IMR-90 (cell line): ENCODE data around the gene MS4A6E.

Experiments used
- BHLHE40 ChIP-seq: fragments of 150-350 bp; IDR thresholded peaks from 2 replicates; pipeline ENCODE4 v1.6.1; 2016; ENCODE audit warnings: mild to moderate bottlenecking, low read depth, low read length
- CEBPB ChIP-seq: IDR thresholded peaks from 2 replicates; pipeline ENCODE4 v1.6.1; 2012; ENCODE audit warnings: low read depth, low read length, improper control_type of control experiment
- CHD1 ChIP-seq: IDR thresholded peaks from 2 replicates; pipeline ENCODE4 v1.6.1; 2012; ENCODE audit warnings: low read depth, low read length, improper control_type of control experiment
- FOS ChIP-seq: fragments of 150-350 bp; IDR thresholded peaks from 2 replicates; pipeline ENCODE4 v1.6.1; 2016; ENCODE audit warnings: low read depth, low read length
- MAFK ChIP-seq: IDR thresholded peaks from 2 replicates; pipeline ENCODE4 v1.6.1; 2012; ENCODE audit warnings: low read depth, low read length, improper control_type of control experiment
- MAZ ChIP-seq: IDR thresholded peaks from 2 replicates; pipeline ENCODE4 v1.6.1; 2012; ENCODE audit warnings: low read depth, mild to moderate bottlenecking, low read length, improper control_type of control experiment, moderate library complexity, borderline replicate concordance
- MXI1 ChIP-seq: IDR thresholded peaks from 2 replicates; pipeline ENCODE4 v1.6.1; 2012; ENCODE audit warnings: low read depth, mild to moderate bottlenecking, low read length, moderate library complexity, borderline replicate concordance
- POLR2A ChIP-seq: IDR thresholded peaks from 2 replicates; pipeline ENCODE4 v1.6.1; 2012; ENCODE audit warnings: mild to moderate bottlenecking, low read depth, low read length
- RAD21 ChIP-seq: IDR thresholded peaks from 2 replicates; pipeline ENCODE4 v1.6.1; 2012; ENCODE audit warnings: low read length, improper control_type of control experiment
- SMC3 ChIP-seq: fragments of 150-350 bp; IDR thresholded peaks from 2 replicates; pipeline ENCODE4 v1.6.1; 2016; ENCODE audit warnings: low read depth, mild to moderate bottlenecking, antibody characterized with exemption, low read length, moderate library complexity
- TF ChIP-seq, protein P1 (sequence below): conservative IDR thresholded peaks from 2 replicates; pipeline ENCODE4 v1.5.1; 2012; ENCODE audit warnings: mild to moderate bottlenecking, low read depth, low read length, improper control_type of control experiment
- TF ChIP-seq, protein P2 (sequence below): fragments of 150-350 bp; IDR thresholded peaks from 2 replicates; pipeline ENCODE4 v1.6.1; 2017; ENCODE audit warnings: mild to moderate bottlenecking, antibody characterized with exemption, low read length, low read depth

DNA sequence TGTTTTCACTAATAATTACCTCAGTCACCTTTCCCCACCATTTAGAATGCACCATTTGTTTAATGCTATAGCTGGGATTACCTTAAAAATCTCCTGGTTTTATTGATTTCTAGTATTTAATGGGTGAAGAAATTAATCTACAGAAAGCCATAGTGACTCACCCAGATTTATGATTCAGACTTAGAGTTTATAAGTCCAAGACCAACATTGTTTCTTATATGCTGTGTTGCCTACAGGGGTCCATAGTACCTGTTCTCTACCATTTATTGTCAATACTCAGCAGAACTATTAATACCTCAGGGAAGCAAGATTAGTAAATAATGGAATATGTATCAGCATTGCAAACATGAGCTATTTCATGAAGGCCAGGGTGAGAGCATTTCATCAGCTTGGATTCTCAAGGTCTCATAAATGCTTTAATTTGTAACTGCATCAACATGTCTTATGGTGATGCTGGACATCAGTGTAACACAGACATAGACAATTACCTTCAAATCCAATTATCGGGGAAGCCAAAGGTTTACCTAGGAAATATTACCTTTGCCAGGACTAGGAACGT, 43.3 kb downstream of the MS4A6E start:
- TF ChIP-seq, protein P1, sequence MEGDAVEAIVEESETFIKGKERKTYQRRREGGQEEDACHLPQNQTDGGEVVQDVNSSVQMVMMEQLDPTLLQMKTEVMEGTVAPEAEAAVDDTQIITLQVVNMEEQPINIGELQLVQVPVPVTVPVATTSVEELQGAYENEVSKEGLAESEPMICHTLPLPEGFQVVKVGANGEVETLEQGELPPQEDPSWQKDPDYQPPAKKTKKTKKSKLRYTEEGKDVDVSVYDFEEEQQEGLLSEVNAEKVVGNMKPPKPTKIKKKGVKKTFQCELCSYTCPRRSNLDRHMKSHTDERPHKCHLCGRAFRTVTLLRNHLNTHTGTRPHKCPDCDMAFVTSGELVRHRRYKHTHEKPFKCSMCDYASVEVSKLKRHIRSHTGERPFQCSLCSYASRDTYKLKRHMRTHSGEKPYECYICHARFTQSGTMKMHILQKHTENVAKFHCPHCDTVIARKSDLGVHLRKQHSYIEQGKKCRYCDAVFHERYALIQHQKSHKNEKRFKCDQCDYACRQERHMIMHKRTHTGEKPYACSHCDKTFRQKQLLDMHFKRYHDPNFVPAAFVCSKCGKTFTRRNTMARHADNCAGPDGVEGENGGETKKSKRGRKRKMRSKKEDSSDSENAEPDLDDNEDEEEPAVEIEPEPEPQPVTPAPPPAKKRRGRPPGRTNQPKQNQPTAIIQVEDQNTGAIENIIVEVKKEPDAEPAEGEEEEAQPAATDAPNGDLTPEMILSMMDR, result no peak
- TF ChIP-seq MAFK (no peak), RAD21 (no peak), CEBPB (no peak), POLR2A (no peak), FOS (no peak), BHLHE40 (no peak), SMC3 (no peak), MXI1 (no peak), CHD1 (no peak), MAZ (no peak)
- TF ChIP-seq, protein P2, sequence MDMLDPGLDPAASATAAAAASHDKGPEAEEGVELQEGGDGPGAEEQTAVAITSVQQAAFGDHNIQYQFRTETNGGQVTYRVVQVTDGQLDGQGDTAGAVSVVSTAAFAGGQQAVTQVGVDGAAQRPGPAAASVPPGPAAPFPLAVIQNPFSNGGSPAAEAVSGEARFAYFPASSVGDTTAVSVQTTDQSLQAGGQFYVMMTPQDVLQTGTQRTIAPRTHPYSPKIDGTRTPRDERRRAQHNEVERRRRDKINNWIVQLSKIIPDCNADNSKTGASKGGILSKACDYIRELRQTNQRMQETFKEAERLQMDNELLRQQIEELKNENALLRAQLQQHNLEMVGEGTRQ, result no peak
